GM10266 (cell line): Measurements from ENCODE around the gene PKN2.

ENCODE experiments used
- DNase-seq: peaks from one replicate; pipeline ENCODE4 v3.0.0; 2012; ENCODE audit errors: extremely low spot score
- TF ChIP-seq, protein P1 (sequence below): IDR thresholded peaks from 2 replicates; pipeline ENCODE4 v1.5.1; 2012; ENCODE audit warnings: mild to moderate bottlenecking, low read depth; ENCODE audit not compliant: control insufficient read depth, insufficient read depth; ENCODE audit errors: missing control alignments

The PKN2 gene

DNA sequence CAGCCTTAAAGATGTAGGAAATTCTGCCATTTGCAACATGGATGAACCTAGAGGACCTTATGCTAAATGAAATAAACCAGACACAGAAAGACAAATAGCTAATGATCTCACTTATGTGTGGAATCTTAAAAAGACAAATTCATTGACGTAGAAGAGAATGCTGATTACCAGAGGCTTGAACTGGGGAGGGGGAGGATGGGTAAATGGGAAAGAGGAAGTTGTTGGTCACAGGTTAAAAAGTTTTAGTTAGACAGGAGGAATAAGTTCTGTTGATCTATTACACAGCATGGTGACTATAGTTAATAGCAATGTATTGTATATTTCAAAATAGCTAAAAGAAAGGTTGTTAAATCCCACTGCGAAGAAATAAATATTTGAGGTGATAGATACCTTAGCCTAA, 62.8 kb downstream of the PKN2 start:
- no peak for DNase-seq
- TF ChIP-seq, protein P1, sequence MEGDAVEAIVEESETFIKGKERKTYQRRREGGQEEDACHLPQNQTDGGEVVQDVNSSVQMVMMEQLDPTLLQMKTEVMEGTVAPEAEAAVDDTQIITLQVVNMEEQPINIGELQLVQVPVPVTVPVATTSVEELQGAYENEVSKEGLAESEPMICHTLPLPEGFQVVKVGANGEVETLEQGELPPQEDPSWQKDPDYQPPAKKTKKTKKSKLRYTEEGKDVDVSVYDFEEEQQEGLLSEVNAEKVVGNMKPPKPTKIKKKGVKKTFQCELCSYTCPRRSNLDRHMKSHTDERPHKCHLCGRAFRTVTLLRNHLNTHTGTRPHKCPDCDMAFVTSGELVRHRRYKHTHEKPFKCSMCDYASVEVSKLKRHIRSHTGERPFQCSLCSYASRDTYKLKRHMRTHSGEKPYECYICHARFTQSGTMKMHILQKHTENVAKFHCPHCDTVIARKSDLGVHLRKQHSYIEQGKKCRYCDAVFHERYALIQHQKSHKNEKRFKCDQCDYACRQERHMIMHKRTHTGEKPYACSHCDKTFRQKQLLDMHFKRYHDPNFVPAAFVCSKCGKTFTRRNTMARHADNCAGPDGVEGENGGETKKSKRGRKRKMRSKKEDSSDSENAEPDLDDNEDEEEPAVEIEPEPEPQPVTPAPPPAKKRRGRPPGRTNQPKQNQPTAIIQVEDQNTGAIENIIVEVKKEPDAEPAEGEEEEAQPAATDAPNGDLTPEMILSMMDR: no peak

DNA sequence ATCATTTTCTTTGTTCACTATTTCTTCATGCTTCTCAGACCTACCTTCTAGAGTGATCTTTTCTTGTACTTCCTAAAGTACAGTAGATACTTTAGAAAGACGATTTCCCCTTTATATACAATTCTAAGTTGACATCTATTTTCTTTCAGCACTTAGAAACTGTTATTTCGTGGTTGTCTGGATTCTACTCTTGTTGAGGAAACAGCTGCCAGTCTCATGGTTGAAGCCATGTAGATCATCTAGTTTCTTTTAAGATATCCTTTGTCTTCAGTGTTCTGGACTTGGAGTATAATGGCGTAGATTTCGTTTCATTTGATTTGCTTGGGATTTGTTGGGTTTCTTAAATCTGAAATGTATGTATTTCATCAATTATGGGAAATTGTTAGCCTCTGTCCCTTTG, 67.6 kb downstream of the PKN2 start:
- TF ChIP-seq, protein P1: no peak
- DNase-seq: no peak

DNA sequence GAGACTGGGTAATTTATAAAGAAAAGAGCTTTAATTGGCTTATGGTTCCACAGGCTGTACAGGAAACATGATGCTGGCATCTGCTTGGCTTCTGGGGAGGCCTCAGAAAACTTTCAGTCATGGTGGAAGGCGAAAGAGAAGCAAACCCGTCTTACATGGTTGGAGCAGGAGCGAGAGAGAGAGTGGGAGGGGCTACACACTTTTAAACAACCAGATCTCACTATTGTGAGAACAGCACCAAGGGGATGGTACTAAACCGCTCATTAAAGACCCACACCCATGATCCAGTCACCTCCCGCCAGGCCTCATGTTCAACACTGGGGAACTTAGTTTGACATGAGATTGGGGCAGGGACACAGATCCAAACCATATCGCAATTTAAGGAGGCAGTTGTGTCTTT, 69.4 kb downstream of the PKN2 start:
- no peak for DNase-seq
- TF ChIP-seq, protein P1: no peak

DNA sequence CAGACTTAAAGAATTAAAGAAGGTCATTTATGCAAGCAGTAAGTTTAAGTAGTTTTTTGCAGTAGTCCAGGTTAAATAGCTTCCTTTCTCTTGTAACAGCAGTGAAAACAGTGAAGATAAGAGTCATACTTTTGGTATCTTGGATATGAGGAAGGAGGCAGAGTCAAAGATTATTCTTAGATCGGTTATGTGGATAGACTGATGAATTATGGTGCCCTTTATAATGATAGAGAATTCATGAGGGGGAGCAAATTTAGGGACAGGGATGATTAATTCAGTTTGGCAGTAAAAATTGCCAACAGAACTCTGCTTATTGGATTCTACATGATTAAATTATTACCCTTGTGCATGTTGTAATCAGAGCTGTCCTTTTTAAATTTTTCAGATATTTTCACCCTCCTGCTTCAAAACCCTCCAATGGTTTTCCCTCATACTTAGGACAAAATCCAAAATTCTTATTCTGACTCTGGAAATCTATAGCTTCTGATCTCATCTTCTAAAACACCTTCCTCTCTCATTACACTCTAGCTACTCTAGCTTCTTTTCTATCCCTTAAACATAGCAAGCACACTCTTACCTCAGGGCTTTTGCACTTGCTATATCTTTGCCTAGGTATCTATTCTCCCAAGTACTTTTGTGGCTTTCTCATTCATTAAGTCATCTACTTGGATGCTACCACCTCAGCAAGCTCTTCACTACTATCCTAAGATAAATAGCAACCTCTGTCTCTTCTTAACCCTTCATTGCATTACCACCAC, 79.8 kb downstream of the PKN2 start:
- no peak for DNase-seq

DNA sequence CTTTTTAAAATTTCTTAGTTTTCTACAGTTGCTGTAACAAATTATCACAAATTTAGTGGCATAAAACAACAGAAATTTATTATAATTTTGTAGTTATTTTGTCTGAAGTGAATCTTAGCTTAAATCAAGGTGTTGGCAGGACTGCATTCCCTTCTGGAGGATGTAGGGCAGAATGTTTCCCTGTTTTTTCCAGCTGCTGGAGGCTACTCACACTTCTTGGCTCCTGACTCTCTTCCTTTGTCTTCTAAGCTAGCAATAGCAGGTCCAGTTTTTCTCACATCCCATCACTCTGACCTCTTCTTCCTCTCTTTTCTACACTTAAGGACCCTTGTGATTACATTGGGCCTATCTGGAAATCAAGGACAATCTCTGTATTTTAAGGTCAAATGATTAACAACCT, 84.1 kb downstream of the PKN2 start:
- TF ChIP-seq, protein P1: no peak
- DNase-seq: no peak

More for the DNA sequence above, 79.8 kb downstream of the PKN2 start:
- TF ChIP-seq, protein P1: no peak

DNA sequence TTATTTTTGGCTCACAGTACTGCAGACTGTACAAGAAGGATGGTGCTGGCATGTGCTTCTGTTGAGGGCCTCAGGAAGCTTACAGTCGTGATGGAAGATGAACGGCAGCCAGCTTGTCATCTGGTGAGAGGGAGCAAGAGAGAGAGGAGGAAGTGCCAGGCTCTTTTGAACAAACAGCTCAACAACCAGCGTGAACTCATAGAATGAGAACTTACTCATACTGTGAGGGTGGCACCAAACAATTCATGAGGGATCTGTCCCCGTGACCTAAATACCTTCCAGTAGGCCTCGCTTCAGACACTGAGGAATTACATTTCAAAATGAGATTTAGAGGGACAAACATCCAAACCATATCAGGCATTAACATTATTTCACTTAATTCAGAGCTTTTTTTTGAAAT, 84.7 kb downstream of the PKN2 start:
- DNase-seq: no peak
- TF ChIP-seq, protein P1: no peak

DNA sequence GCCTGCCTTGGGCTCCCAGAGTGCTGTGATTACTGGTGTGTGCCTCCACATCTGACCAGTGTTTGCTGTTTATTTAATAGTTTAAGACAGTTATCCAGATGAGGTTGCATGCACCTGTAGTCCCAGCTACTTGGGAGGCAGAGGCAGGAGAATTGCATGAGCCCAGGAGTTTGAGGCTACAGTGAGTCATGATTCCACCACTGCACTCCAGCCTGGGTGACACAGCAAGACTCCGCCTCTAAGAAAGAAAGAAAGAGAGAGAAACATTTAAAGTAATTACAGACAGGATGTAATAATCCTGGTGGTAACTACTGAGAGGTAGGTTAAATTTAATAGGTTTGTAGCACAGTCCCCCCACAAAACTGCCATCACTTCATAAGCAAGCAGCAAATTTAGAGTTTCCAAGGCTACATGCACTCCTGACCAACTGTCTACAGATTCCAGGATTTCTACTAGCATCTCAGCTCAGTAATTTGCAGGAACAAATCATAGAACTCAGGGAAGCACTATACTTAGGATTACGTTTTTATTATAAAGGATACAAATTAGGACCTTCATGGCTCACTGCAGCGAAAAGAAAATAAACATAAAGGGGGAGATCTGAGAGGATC, 89.6 kb downstream of the PKN2 start:
- TF ChIP-seq, protein P1: no peak
- no peak for DNase-seq
